ENCODE results near the gene SF3B6. TPM values are rescaled to one million over a fixed set of nuclear protein-coding genes. Genes with fewer than 3 reads are reported as not detected.

Gene SF3B6
- total and polyA plus RNA-seq, 9 of the 15 experiments (the other 6 are each of a cell fraction or from before 2014, with no cell fraction given): 146 to 591 (median 295) TPM

DNA sequence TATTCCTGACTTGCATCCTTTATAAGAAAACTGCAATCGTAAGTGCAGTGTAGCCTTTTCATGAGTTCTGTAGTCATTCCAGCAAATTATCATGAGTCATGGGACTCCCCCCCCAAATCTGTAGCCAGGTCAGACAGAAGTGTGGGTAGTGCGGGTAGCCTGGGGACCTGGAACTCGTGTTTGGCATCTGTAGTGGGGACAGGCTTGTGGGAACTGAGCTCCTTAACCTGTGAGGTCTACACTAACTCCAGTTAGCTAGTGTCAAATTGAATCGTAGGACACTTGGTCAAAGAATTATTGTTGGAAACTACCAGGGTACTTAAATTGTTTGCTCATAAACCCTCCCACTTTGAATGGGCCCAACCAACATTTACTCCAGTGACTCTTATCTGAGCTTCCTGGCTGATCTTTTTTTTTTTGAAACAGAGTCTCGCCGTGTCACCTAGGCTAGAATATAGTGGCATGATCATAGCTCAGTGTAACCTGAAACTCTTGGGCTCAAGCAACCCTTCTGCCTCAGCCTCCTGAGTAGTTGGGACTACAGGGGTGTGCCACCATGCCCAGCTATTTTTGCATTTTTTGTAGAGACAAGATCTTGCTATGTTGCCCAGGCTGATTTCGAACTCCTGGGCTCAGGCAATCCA, 34.7 kb upstream of the SF3B6 start (continued):
- TF ChIP-seq, protein P1, sequence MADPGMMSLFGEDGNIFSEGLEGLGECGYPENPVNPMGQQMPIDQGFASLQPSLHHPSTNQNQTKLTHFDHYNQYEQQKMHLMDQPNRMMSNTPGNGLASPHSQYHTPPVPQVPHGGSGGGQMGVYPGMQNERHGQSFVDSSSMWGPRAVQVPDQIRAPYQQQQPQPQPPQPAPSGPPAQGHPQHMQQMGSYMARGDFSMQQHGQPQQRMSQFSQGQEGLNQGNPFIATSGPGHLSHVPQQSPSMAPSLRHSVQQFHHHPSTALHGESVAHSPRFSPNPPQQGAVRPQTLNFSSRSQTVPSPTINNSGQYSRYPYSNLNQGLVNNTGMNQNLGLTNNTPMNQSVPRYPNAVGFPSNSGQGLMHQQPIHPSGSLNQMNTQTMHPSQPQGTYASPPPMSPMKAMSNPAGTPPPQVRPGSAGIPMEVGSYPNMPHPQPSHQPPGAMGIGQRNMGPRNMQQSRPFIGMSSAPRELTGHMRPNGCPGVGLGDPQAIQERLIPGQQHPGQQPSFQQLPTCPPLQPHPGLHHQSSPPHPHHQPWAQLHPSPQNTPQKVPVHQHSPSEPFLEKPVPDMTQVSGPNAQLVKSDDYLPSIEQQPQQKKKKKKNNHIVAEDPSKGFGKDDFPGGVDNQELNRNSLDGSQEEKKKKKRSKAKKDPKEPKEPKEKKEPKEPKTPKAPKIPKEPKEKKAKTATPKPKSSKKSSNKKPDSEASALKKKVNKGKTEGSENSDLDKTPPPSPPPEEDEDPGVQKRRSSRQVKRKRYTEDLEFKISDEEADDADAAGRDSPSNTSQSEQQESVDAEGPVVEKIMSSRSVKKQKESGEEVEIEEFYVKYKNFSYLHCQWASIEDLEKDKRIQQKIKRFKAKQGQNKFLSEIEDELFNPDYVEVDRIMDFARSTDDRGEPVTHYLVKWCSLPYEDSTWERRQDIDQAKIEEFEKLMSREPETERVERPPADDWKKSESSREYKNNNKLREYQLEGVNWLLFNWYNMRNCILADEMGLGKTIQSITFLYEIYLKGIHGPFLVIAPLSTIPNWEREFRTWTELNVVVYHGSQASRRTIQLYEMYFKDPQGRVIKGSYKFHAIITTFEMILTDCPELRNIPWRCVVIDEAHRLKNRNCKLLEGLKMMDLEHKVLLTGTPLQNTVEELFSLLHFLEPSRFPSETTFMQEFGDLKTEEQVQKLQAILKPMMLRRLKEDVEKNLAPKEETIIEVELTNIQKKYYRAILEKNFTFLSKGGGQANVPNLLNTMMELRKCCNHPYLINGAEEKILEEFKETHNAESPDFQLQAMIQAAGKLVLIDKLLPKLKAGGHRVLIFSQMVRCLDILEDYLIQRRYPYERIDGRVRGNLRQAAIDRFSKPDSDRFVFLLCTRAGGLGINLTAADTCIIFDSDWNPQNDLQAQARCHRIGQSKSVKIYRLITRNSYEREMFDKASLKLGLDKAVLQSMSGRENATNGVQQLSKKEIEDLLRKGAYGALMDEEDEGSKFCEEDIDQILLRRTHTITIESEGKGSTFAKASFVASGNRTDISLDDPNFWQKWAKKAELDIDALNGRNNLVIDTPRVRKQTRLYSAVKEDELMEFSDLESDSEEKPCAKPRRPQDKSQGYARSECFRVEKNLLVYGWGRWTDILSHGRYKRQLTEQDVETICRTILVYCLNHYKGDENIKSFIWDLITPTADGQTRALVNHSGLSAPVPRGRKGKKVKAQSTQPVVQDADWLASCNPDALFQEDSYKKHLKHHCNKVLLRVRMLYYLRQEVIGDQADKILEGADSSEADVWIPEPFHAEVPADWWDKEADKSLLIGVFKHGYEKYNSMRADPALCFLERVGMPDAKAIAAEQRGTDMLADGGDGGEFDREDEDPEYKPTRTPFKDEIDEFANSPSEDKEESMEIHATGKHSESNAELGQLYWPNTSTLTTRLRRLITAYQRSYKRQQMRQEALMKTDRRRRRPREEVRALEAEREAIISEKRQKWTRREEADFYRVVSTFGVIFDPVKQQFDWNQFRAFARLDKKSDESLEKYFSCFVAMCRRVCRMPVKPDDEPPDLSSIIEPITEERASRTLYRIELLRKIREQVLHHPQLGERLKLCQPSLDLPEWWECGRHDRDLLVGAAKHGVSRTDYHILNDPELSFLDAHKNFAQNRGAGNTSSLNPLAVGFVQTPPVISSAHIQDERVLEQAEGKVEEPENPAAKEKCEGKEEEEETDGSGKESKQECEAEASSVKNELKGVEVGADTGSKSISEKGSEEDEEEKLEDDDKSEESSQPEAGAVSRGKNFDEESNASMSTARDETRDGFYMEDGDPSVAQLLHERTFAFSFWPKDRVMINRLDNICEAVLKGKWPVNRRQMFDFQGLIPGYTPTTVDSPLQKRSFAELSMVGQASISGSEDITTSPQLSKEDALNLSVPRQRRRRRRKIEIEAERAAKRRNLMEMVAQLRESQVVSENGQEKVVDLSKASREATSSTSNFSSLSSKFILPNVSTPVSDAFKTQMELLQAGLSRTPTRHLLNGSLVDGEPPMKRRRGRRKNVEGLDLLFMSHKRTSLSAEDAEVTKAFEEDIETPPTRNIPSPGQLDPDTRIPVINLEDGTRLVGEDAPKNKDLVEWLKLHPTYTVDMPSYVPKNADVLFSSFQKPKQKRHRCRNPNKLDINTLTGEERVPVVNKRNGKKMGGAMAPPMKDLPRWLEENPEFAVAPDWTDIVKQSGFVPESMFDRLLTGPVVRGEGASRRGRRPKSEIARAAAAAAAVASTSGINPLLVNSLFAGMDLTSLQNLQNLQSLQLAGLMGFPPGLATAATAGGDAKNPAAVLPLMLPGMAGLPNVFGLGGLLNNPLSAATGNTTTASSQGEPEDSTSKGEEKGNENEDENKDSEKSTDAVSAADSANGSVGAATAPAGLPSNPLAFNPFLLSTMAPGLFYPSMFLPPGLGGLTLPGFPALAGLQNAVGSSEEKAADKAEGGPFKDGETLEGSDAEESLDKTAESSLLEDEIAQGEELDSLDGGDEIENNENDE (IDR thresholded peaks at IDR 0.05; ENCODE audit: low read depth, low read length): no peak
- TF ChIP-seq MCM7 (IDR thresholded peaks at IDR 0.05) (no peak), ZNF785 (CRISPR knock-in tag; IDR thresholded peaks at IDR 0.05) (no peak), NFE2 (IDR thresholded peaks at IDR 0.05; ENCODE audit: low read depth) (peak; percentile 50; the same call in 1 of the 2 replicates), ATF7 (IDR thresholded peaks at IDR 0.05) (peak; percentile 30; the same call in 1 of the 2 replicates), FOXJ3 (CRISPR knock-in tag; IDR thresholded peaks at IDR 0.05) (no peak), CBFA2T2 (conservative IDR thresholded peaks at IDR 0.05) (no peak), CHD2 (IDR thresholded peaks at IDR 0.05; ENCODE audit: low read depth, low read length) (no peak)
- TF ChIP-seq, protein P2, sequence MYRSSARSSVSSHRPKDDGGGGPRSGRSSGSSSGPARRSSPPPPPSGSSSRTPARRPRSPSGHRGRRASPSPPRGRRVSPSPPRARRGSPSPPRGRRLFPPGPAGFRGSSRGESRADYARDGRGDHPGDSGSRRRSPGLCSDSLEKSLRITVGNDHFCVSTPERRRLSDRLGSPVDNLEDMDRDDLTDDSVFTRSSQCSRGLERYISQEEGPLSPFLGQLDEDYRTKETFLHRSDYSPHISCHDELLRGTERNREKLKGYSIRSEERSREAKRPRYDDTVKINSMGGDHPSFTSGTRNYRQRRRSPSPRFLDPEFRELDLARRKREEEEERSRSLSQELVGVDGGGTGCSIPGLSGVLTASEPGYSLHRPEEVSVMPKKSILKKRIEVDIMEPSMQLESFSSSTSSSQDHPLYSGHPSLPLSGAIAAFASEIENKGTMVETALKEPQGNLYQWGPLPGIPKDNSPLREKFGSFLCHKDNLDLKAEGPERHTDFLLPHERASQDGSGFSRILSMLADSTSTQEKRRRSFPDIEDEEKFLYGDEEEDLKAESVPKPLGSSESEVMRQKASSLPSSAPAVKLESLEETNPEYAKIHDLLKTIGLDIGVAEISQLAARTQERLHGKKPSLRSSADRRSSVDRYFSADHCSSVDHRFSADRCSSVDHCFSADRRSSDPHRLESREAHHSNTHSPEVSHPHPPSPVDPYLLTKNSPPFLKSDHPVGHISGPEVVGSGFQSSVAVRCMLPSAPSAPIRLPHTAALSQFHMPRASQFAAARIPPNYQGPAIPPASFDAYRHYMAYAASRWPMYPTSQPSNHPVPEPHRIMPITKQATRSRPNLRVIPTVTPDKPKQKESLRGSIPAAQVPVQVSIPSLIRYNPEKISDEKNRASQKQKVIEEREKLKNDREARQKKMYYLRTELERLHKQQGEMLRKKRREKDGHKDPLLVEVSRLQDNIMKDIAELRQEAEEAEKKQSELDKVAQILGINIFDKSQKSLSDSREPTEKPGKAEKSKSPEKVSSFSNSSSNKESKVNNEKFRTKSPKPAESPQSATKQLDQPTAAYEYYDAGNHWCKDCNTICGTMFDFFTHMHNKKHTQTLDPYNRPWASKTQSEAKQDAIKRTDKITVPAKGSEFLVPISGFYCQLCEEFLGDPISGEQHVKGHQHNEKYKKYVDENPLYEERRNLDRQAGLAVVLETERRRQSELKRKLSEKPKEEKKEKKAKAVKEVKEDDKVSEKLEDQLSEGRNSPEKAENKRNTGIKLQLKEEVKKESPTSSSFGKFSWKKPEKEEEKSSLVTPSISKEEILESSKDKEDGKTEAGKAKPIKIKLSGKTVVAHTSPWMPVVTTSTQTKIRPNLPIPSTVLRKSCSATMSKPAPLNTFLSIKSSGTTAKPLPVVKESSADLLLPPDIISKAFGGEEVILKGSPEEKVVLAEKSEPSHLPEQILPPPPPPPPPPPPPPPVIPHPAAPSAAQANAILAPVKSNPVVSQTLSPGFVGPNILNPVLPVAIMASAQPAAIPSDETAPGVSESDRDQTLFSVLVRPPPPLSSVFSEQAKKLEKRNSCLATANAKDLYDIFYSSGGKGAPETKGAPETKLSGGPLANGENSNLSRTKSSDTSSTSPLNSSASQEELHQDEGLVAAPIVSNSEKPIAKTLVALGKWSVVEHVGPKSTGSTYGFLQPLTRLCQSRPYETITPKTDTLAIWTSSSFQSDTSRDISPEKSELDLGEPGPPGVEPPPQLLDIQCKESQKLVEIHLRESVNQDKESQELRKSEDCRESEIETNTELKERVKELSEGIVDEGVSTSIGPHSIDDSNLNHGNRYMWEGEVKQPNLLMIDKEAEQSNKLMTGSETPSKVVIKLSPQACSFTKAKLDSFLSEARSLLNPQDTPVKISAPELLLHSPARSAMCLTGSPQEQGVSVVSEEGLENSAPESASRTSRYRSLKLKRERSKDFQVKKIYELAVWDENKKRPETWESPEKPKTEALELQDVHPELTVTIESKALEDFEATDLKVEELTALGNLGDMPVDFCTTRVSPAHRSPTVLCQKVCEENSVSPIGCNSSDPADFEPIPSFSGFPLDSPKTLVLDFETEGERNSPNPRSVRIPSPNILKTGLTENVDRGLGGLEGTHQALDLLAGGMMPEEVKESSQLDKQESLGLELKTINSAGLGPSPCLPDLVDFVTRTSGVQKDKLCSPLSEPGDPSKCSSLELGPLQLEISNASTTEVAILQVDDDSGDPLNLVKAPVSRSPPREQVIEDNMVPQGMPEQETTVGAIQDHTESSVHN (IDR thresholded peaks at IDR 0.05; ENCODE audit: borderline replicate concordance in 1 of 2, low read depth in 1 of 2): no peak

Measured in K562 (cell line).